ENCODE data around the gene ABCC8.

The ABCC8 gene

DNA sequence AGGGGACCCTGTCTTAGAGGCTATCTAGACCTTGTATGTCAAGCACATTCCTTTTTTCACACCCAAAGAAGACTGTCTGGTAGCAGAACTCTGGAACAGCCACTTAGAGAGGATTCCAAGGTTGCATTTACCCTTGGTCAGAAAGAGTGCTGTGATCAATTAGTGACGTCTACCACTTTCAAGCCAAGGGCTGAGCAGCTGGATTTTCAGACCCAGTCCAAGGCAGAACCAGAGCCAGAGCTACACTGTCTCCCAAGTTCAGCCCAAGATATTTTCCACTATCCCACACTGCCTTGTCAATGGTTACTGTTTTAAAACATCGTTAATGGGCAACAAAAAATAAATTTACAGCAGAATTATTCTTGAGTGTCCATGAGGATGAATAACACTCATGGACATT lies 24.0 kb downstream of the ABCC8 start:
- DNase-seq (ENCODE audit: extremely low read depth, low read depth): no peak
- TF ChIP-seq, protein P1, sequence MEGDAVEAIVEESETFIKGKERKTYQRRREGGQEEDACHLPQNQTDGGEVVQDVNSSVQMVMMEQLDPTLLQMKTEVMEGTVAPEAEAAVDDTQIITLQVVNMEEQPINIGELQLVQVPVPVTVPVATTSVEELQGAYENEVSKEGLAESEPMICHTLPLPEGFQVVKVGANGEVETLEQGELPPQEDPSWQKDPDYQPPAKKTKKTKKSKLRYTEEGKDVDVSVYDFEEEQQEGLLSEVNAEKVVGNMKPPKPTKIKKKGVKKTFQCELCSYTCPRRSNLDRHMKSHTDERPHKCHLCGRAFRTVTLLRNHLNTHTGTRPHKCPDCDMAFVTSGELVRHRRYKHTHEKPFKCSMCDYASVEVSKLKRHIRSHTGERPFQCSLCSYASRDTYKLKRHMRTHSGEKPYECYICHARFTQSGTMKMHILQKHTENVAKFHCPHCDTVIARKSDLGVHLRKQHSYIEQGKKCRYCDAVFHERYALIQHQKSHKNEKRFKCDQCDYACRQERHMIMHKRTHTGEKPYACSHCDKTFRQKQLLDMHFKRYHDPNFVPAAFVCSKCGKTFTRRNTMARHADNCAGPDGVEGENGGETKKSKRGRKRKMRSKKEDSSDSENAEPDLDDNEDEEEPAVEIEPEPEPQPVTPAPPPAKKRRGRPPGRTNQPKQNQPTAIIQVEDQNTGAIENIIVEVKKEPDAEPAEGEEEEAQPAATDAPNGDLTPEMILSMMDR (IDR thresholded peaks at IDR 0.05; ENCODE audit: low read depth, low read length, missing control alignments): no peak
- no peak overlapping the region for H3K4me3 ChIP-seq (replicated peaks; ENCODE audit: low read depth, low read length)

DNA sequence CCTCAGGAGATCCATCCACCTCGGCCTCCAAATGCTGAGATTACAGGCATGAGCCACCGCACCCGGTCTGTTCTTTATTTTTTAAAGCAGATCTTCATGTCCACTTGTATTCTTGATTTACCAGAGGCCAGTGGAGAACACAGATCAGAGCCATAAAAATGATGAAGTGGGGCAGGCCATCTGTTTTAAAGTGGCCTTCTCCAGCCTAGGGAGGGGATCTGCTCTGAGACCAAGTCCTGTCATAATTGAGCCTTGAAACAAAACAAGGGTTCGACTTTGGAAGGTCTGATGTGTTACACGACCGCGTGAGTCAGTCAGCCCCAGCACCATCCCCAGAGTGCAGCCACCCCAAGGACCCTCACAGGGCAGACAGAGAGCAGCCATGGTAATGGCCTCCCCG lies 27.5 kb downstream of the ABCC8 start:
- DNase-seq (ENCODE audit: extremely low read depth, low read depth): no peak
- TF ChIP-seq, protein P1 (IDR thresholded peaks at IDR 0.05; ENCODE audit: low read depth, low read length, missing control alignments): no peak

DNA sequence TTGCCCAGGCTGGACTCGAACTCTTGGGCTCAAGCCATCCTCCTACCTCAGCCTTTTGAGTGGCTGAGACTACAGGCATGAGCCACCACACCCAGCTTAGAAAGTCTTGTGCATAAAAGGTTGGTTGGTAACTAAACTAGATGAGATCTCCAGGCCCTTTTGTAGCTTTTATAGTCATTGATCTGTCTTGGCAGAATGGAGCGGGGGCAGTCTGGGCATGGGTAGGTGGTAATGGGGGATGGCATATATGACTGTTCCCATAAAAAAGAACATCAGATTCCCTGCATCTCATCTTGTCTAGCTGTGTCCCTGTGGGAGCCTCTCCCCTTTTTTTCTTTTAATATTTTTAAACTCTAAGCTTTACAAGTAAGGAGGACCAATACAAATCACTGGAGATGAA lies 30.2 kb downstream of the ABCC8 start:
- no peak overlapping the region for H3K4me3 ChIP-seq (replicated peaks; ENCODE audit: low read depth, low read length)
- no peak for DNase-seq (ENCODE audit: extremely low read depth, low read depth)
- TF ChIP-seq, protein P1 (IDR thresholded peaks at IDR 0.05; ENCODE audit: low read depth, low read length, missing control alignments): no peak

More for the DNA sequence above, 27.5 kb downstream of the ABCC8 start:
- no peak overlapping the region for H3K4me3 ChIP-seq (replicated peaks; ENCODE audit: low read depth, low read length)

DNA sequence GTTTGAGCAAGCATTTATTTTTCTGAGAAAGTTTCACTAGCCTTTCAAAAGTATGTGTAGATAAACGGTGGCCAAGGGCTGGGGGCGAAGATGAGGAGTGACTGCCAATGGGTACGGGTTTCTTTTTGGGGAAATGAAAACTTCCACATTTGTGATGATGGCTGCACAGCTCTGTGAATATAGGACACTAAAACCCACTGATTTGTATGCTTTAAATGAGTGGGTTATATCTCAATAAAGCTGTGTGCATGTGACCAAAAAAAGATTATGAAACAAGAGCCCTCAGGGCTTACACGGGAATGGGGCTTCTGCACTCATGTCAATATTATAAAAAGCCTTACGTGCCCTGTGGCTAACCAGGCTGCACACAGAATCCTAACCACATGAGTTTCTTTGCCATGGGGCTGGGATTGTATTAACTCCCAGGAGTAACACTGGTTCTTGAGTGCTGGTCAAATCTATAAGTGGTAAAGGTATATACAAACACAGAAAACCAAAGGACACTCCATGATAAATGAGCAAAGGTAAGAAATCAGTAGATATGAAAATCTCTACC lies 31.3 kb downstream of the ABCC8 start:
- TF ChIP-seq, protein P1 (IDR thresholded peaks at IDR 0.05; ENCODE audit: low read depth, low read length, missing control alignments): no peak
- DNase-seq (ENCODE audit: extremely low read depth, low read depth): no peak
- no peak overlapping the region for H3K4me3 ChIP-seq (replicated peaks; ENCODE audit: low read depth, low read length)

DNA sequence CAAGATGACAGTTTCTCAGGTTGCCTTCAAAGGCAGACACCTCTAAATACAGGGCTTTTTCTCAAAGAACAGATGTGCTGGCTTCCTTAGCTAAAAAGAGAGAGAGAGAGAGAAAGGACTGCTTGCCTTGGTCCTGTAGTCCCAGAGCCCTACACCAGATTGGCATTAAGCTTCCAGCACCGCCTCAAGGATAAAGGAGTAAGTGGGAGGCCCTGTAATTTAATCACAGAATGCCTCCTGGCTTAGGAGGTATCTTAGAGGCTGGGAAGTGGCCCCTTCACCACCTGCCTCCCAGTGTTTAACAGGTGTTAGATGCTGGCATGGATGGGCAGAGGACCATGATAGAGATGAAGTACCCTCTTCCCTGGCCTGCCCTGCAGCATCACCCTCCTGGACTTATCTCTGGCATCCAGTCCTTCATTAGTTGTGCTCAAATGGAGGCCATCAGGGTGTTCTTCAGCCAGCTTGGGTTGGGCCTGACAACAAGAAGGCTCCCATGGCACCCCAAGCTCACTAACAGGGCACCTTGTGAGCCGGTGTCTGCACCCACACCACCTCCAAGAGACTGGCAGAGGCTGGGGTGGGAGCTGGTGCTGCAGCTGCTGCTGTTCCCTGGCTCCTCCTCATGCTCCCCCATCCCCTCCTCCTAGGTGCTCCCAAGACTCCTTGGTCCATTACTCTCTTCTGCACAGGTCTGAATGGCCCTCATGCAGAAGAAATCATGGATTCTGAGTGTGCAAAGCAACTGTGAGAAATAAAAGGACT lies 32.5 kb downstream of the ABCC8 start:
- TF ChIP-seq, protein P1 (IDR thresholded peaks at IDR 0.05; ENCODE audit: low read depth, low read length, missing control alignments): no peak
- DNase-seq (ENCODE audit: extremely low read depth, low read depth): no peak
- H3K4me3 ChIP-seq (replicated peaks; ENCODE audit: low read depth, low read length): no peak overlapping the region

DNA sequence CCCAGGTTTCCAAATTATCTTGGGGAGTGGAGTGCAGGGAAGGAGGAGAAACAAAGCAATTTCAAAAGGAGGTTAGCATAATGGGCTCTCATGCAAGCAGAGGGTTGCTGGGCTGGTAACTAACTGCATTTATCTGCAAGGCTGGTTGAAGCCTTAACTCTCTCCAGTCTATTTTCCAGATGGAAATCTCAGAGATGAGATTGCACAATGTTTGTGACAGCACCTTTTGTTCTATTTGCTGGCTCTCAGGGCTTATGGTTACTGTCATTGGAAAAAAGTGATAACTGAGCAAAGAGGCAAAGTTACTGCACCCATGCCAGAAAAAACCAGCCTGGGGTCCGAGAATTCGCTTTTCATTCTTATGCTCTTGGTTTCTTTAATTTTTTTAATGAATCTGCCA lies 33.2 kb downstream of the ABCC8 start:
- TF ChIP-seq, protein P1 (IDR thresholded peaks at IDR 0.05; ENCODE audit: low read depth, low read length, missing control alignments): no peak
- no peak overlapping the region for H3K4me3 ChIP-seq (replicated peaks; ENCODE audit: low read depth, low read length)
- no peak for DNase-seq (ENCODE audit: extremely low read depth, low read depth)
